ENCODE data around the gene ITGB7. TPM values are rescaled to one million over a fixed set of nuclear protein-coding genes. Genes with fewer than 3 reads are reported as not detected.

ITGB7 gene
- total and polyA plus RNA-seq, 10 of the 15 experiments (the other 5 are each of a cell fraction or from before 2014, with no cell fraction given): 54.5 to 487 (median 252) TPM

- TF ChIP-seq NR2F1 (conservative IDR thresholded peaks at IDR 0.05) (0 out of 2 replicates have a peak, but pooled peaks have one; percentile 16), PBX3 (IDR thresholded peaks at IDR 0.05; ENCODE audit: insufficient replicate concordance, low read depth, low read length) (no peak), HCFC1 (IDR thresholded peaks at IDR 0.05; ENCODE audit: low read length) (peak; percentile 58), MTA2 (IDR thresholded peaks at IDR 0.05; ENCODE audit: low read depth) (no peak), CHD4 (IDR thresholded peaks at IDR 0.05) (no peak), YBX1 (IDR thresholded peaks at IDR 0.05) (no peak), RELB (IDR thresholded peaks at IDR 0.05; ENCODE audit: low read depth) (peak; percentile 72; the same call in 1 of the 2 replicates), GABPA (IDR thresholded peaks at IDR 0.05; ENCODE audit: low read depth) (no peak), ZNF687 (IDR thresholded peaks at IDR 0.05) (no peak), POLR2AphosphoS2 (IDR thresholded peaks at IDR 0.05; ENCODE audit: low read depth, low read length) (no peak), BRCA1 (IDR thresholded peaks at IDR 0.05; ENCODE audit: low read depth, low read length) (no peak), REST (IDR thresholded peaks at IDR 0.05; ENCODE audit: low read depth, low read length) (no peak), SMAD1 (IDR thresholded peaks at IDR 0.05; ENCODE audit: low read depth, partially characterized antibody) (no peak), SREBF2 (IDR thresholded peaks at IDR 0.05; ENCODE audit: low read length) (no peak), NBN (IDR thresholded peaks at IDR 0.05) (peak; percentile 37; the same call in 1 of the 2 replicates), ZNF207 (IDR thresholded peaks at IDR 0.05; ENCODE audit: borderline replicate concordance) (0 out of 2 replicates have a peak, but pooled peaks have one; percentile 20), MXI1 (IDR thresholded peaks at IDR 0.05; ENCODE audit: low read depth, low read length) (peak; percentile 68)
Measured at GRCh38 chr12:53251477-53252348, 44.7 kb upstream of the ITGB7 start (continued).

Data from GM12878 (cell line).